CD14-positive monocyte (primary cell): Measurements from ENCODE around the gene NTRK1. TPM values are rescaled to one million over a fixed set of nuclear protein-coding genes. Genes with fewer than 3 reads are reported as not detected.

Experiments used
- DNase-seq, 3 donors: peaks; one replicate each; pipeline ENCODE4 v3.0.0-alpha.2; 2011 to 2022
- H2AFZ ChIP-seq: 2 replicates; pipeline ENCODE4 v1.6.0; 2012; ENCODE audit warnings: mild to moderate bottlenecking, low read depth, low read length, inconsistent platforms; ENCODE audit not compliant: insufficient read depth, poor library complexity, severe bottlenecking
- H3K27ac ChIP-seq, 2 donors: 1 replicate in 1 of 2; 2 replicates in 1 of 2; pipeline ENCODE4 v1.5.1; 2012 to 2013; ENCODE audit warnings: low read length in 2 of 2, control low read depth in 1 of 2, inconsistent platforms in 1 of 2, low read depth in 1 of 2, mild to moderate bottlenecking in 1 of 2
- H3K27me3 ChIP-seq, 2 donors: one replicate each; pipeline versions ENCODE4 v1.6.0 to v1.6.1; 2011 to 2013; ENCODE audit warnings: low read length in 2 of 2; ENCODE audit not compliant: control insufficient read depth in 2 of 2, insufficient read depth in 2 of 2
- H3K36me3 ChIP-seq, 2 donors: replicated peaks in 1 of 2; 1 replicate in 1 of 2; 2 replicates in 1 of 2; pipeline versions ENCODE4 v1.5.1 to v1.6.1; 2012 to 2013; ENCODE audit warnings: low read length in 2 of 2, control low read depth in 1 of 2, inconsistent platforms in 1 of 2, mild to moderate bottlenecking in 1 of 2; ENCODE audit not compliant: insufficient read depth in 2 of 2, control insufficient read depth in 1 of 2
- H3K4me1 ChIP-seq, 2 donors: 1 replicate in 1 of 2; 2 replicates in 1 of 2; pipeline versions ENCODE4 v1.5.1 to v1.6.1; 2012 to 2013; ENCODE audit warnings: low read length in 2 of 2, control low read depth in 1 of 2, inconsistent platforms in 1 of 2, mild to moderate bottlenecking in 1 of 2, moderate library complexity in 1 of 2; ENCODE audit not compliant: insufficient read depth in 2 of 2, control insufficient read depth in 1 of 2
- H3K4me2 ChIP-seq: replicated peaks from 2 replicates; pipeline ENCODE3; 2012; ENCODE audit warnings: low read length, moderate library complexity, mild to moderate bottlenecking; ENCODE audit not compliant: poor library complexity, severe bottlenecking; ENCODE audit errors: extremely low read depth
- H3K4me3 ChIP-seq, 3 experiments: fragments of 200-600 bp in 1 of 3; sonication (generic) in 1 of 3; replicated peaks in 1 of 3; 1 replicate in 2 of 3; 2 replicates in 1 of 3; pipeline ENCODE4 v1.5.1; 2011 to 2013; ENCODE audit warnings: low read length in 3 of 3, mild to moderate bottlenecking in 3 of 3, control low read depth in 2 of 3, low read depth in 2 of 3, inconsistent platforms in 1 of 3, moderate library complexity in 1 of 3
- H3K79me2 ChIP-seq: 2 replicates; pipeline ENCODE4 v1.6.0; 2012; ENCODE audit warnings: mild to moderate bottlenecking, control low read depth, inconsistent platforms, low read length, moderate library complexity; ENCODE audit not compliant: insufficient read depth
- H3K9ac ChIP-seq: 2 replicates; pipeline ENCODE4 v1.6.0; 2017; ENCODE audit warnings: low read length, mild to moderate bottlenecking; ENCODE audit not compliant: insufficient read depth, poor library complexity, severe bottlenecking
- H3K9me3 ChIP-seq, 2 donors: replicated peaks in 1 of 2; 1 replicate in 1 of 2; 2 replicates in 1 of 2; pipeline versions ENCODE4 v1.5.1 to v1.6.1; 2012 to 2013; ENCODE audit warnings: low read length in 2 of 2, control low read depth in 1 of 2; ENCODE audit not compliant: control insufficient read depth in 1 of 2, insufficient read depth in 1 of 2
- H4K20me1 ChIP-seq: 2 replicates; pipeline ENCODE4 v1.6.0; 2012; ENCODE audit warnings: mild to moderate bottlenecking, low read length, control low read depth, moderate library complexity; ENCODE audit not compliant: insufficient read depth
- H3K27ac Mint-ChIP-seq, 7 donors: one replicate each; pipeline ENCODE4 v1.8.0; 2020; ENCODE audit warnings: mild to moderate bottlenecking in 7 of 7, mixed read lengths in 7 of 7, moderate library complexity in 6 of 7, inconsistent platforms in 2 of 7
- H3K27me3 Mint-ChIP-seq, 3 donors: one replicate each; pipeline ENCODE4 v1.8.0; 2021 to 2022; ENCODE audit warnings: low read depth in 3 of 3, mild to moderate bottlenecking in 3 of 3, mixed read lengths in 3 of 3, moderate library complexity in 3 of 3, inconsistent platforms in 1 of 3
- H3K36me3 Mint-ChIP-seq, 2 donors: one replicate each; pipeline ENCODE4 v1.8.0; 2020; ENCODE audit warnings: mixed read lengths in 2 of 2, inconsistent platforms in 1 of 2, mild to moderate bottlenecking in 1 of 2
- H3K4me1 Mint-ChIP-seq: one replicate; pipeline ENCODE4 v1.8.0; 2020; ENCODE audit warnings: mild to moderate bottlenecking, mixed read lengths
- H3K4me3 Mint-ChIP-seq, 2 donors: one replicate each; pipeline ENCODE4 v1.8.0; 2020; ENCODE audit warnings: mild to moderate bottlenecking in 2 of 2, mixed read lengths in 2 of 2, moderate library complexity in 1 of 2
- H3K9me3 Mint-ChIP-seq, 7 donors: one replicate each; pipeline ENCODE4 v1.8.0; 2020 to 2022; ENCODE audit warnings: mixed read lengths in 7 of 7, mild to moderate bottlenecking in 6 of 7, moderate library complexity in 6 of 7, inconsistent platforms in 2 of 7
- CTCF ChIP-seq: fragments of 200-600 bp; IDR thresholded peaks from one replicate; pipeline ENCODE4 v1.8.0; 2022; ENCODE audit warnings: antibody characterized with exemption, mild to moderate bottlenecking
- WGBS: methylation state at CpG from one replicate; pipeline ENCODE4 v1.1.5; 2013; ENCODE audit warnings: missing lambda C conversion rate; ENCODE audit not compliant: insufficient coverage; 5-methylcytosine and 5-hydroxymethylcytosine counted together
- intact Hi-C, 2 donors: fragments of 100-400 bp; cut with micrococcal nuclease; formaldehyde crosslinking; loops; one replicate each; pipeline versions ENCODE4 v1.15.0 to v1.15.1; 2023
- polyA plus RNA-seq, 3 donors: library from polyadenylated mRNA; depleted of rRNA in 1 of 3; unstranded in 2 of 3; stranded (reverse) in 1 of 3; fragments of 300-500 nt in 2 of 3; fragments of >200 nt in 1 of 3; fragmentation: Illumina TruSeq in 2 of 3; gene quantifications; 1 replicate in 2 of 3; 2 replicates in 1 of 3; pipeline ENCODE4 v1.2.3, GENCODE V29; 2012 to 2021

The NTRK1 gene
- polyA plus RNA-seq, 3 donors, result 0.03 TPM; not detected in 2

DNA sequence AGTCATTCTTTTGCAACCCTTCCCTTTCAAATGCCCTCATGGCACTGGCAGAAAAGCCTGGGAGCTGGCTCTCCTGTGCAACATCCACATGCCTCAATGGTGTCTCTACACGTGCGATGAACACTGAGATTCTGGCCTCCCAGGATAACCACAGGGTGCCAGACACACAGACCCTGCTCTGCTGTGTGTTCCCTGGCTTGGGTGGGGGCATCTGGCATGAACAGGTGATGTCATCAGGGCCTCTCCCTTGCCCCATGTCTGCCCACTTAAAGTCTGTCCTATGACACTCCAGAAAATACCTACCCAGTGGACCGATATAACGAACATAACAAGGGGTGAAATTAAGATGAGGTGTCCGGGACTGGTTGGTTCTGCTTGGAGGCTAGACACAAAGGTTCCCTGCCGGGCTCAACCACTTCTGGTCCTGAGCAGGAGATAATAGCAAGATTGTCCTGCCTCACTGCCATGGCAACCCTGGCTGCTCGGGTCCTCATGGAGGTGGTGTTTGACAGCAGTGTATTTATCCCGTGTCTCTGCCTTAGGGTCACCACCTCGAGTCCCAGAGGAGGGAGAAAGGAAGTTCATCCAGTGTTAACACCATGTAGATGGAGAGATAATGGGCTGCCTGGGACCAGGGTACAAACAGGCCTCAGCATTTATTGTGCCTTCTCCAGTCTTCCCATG lies 21.1 kb upstream of the NTRK1 start:
- no peak for DNase-seq
- no peak overlapping the region for H3K4me3 Mint-ChIP-seq
- H2AFZ ChIP-seq, result no peak overlapping the region
- H3K27ac Mint-ChIP-seq, result peak overlapping the region in 1 of 7 donors; percentile 9
- no peak overlapping the region for H3K9ac ChIP-seq
- H3K4me1 ChIP-seq, result no peaks in the 10 kb centered on the region
- H3K36me3 ChIP-seq, result no peaks in the 10 kb centered on the region
- peaks cover 0 to 3% (median 0%) of the 10 kb centered on the region in 7 donors for H3K9me3 Mint-ChIP-seq
- no peak overlapping the region for H3K27ac ChIP-seq
- peaks cover 25 to 62% (median 36%) of the 10 kb centered on the region in 3 donors for H3K27me3 Mint-ChIP-seq
- peaks cover 0 to 1% of the 10 kb centered on the region in 2 donors for H3K36me3 Mint-ChIP-seq
- 39% methylated on average over 7 of the region's 9 CpGs for WGBS
- H3K4me2 ChIP-seq, result no peak overlapping the region
- H3K79me2 ChIP-seq, result no peaks in the 10 kb centered on the region
- H3K9me3 ChIP-seq, result no peaks in the 10 kb centered on the region
- intact Hi-C loops, result no loop called here
- H3K27me3 ChIP-seq, result peaks cover 9 to 31% of the 10 kb centered on the region in 2 donors
- TF ChIP-seq CTCF, result no peak
- H4K20me1 ChIP-seq, result no peaks in the 10 kb centered on the region
- no peaks in the 10 kb centered on the region for H3K4me1 Mint-ChIP-seq
- no peak overlapping the region for H3K4me3 ChIP-seq

GRCh38 chr1:156840186-156840897 lies 20.3 kb upstream of the NTRK1 start:
- WGBS, result 60% methylated on average over 1 of the region's 8 CpGs
- Histone ChIP-seq H4K20me1 (no peaks in the 10 kb centered on the region), H3K79me2 (no peaks in the 10 kb centered on the region), H3K4me2 (no peak overlapping the region), H3K27me3 (peaks cover 16 to 32% of the 10 kb centered on the region in 2 donors), H3K4me3 (no peak overlapping the region), H3K4me1 (peaks cover 2 to 4% of the 10 kb centered on the region in 2 donors), H3K27ac (no peak overlapping the region), H2AFZ (no peak overlapping the region), H3K9me3 (peaks cover 0 to 4% of the 10 kb centered on the region in 2 donors), H3K9ac (no peak overlapping the region), H3K36me3 (no peaks in the 10 kb centered on the region)
- TF ChIP-seq CTCF, result no peak
- Mint-ChIP-seq H3K4me3 (no peak overlapping the region), H3K4me1 (peaks cover 3% of the 10 kb centered on the region), H3K36me3 (peaks cover 0 to 1% of the 10 kb centered on the region in 2 donors), H3K27ac (no peak overlapping the region), H3K9me3 (peaks cover 0 to 6% (median 0%) of the 10 kb centered on the region in 7 donors), H3K27me3 (peaks cover 32 to 65% (median 42%) of the 10 kb centered on the region in 3 donors)
- DNase-seq, result no peak
- intact Hi-C loops, result no loop called here
